Heart left ventricle (tissue), 16 donors: ENCODE data around the gene NEUROG2. TPM values are rescaled to one million over a fixed set of nuclear protein-coding genes. Genes with fewer than 3 reads are reported as not detected.

Experiments used
- ATAC-seq, 4 donors: fragments of 200-7000 bp; cut with Tn5 transposase; one replicate each; pipeline ENCODE4 v1.9.1; 2020 to 2022; ENCODE audit warnings: moderate library complexity in 4 of 4, mild to moderate bottlenecking in 3 of 4, moderate number of reproducible peaks in 1 of 4
- DNase-seq, 5 donors: peaks; one replicate each; pipeline ENCODE4 v3.0.0-alpha.2; 2020
- H3K27ac ChIP-seq, 12 donors: fragments of 200-600 bp; sonication (generic) in 4 of 12; one replicate each; pipeline versions ENCODE4 v1.5.0 to v1.8.0; 2016 to 2022; ENCODE audit warnings: mild to moderate bottlenecking in 2 of 12
- H3K27me3 ChIP-seq, 9 donors: fragments of 200-600 bp; sonication (generic) in 2 of 9; one replicate each; pipeline versions ENCODE4 v1.5.1 to v1.8.0; 2016 to 2022; ENCODE audit warnings: mild to moderate bottlenecking in 3 of 9
- H3K36me3 ChIP-seq, 9 donors: fragments of 200-600 bp; sonication (generic) in 2 of 9; one replicate each; pipeline versions ENCODE4 v1.5.0 to v1.8.0; 2018 to 2022; ENCODE audit warnings: mild to moderate bottlenecking in 2 of 9
- H3K4me1 ChIP-seq, 12 donors: fragments of 200-600 bp; sonication (generic) in 4 of 12; one replicate each; pipeline versions ENCODE4 v1.5.0 to v1.8.0; 2016 to 2022; ENCODE audit warnings: mild to moderate bottlenecking in 3 of 12
- H3K4me3 ChIP-seq, 12 donors: fragments of 200-600 bp; sonication (generic) in 4 of 12; one replicate each; pipeline versions ENCODE4 v1.5.0 to v1.8.0; 2017 to 2022; ENCODE audit warnings: mild to moderate bottlenecking in 9 of 12, moderate library complexity in 4 of 12
- H3K9me3 ChIP-seq, 12 donors: fragments of 200-600 bp; sonication (generic) in 4 of 12; one replicate each; pipeline versions ENCODE4 v1.5.0 to v1.8.0; 2016 to 2022; ENCODE audit warnings: mild to moderate bottlenecking in 1 of 12
- CTCF ChIP-seq, 12 donors: fragments of 200-600 bp; sonication (generic) in 4 of 12; IDR thresholded peaks; one replicate each; pipeline versions ENCODE4 v1.5.0 to v1.8.0; 2018 to 2022; ENCODE audit warnings: antibody characterized with exemption in 12 of 12, mild to moderate bottlenecking in 5 of 12
- POLR2A ChIP-seq, 2 donors: fragments of 450-650 bp; IDR thresholded peaks; one replicate each; pipeline ENCODE4 v1.6.1; 2017; ENCODE audit warnings: antibody characterized with exemption in 2 of 2, mild to moderate bottlenecking in 2 of 2, moderate library complexity in 2 of 2
- WGBS, 4 donors: extraction: QIAGEN DNeasy Blood & Tissue Kit in 2 of 4; methylation state at CpG; one replicate each; pipeline versions ENCODE4 v1.1.5 to v1.1.7; 2013 to 2018; 5-methylcytosine and 5-hydroxymethylcytosine counted together
- intact Hi-C, 10 donors: fragments of 100-400 bp; cut with DNase I; formaldehyde crosslinking; loops; one replicate each; pipeline versions ENCODE4 v1.11.1 to v1.14.2; 2022
- polyA plus RNA-seq, 2 donors: library from polyadenylated mRNA; stranded (reverse); fragments of 200-250 nt; gene quantifications; one replicate each; pipeline ENCODE4 v1.2.3, GENCODE V29; 2013
- total RNA-seq, 9 donors: library from RNA; depleted of rRNA in 2 of 9; stranded (reverse); fragments of >200 nt in 2 of 9; fragmentation: NEBNext Ultra II Directional in 3 of 9; extraction: Animal tissue kit (Norgen Biotek cat#: 25700) in 3 of 9; gene quantifications; one replicate each; pipeline versions ENCODE4 v1.1.0 to v1.2.4, GENCODE V29; 2016 to 2023
- donor health status: ischemic (EF 13 %, LVEDD 7.1; RV severe dilation, severe dysfunction).
- donor health status: healthy with polysubstance abuse.
- donor health status: DM: no; HTN: yes; CAD: no.
- donor health status: DM: no; HTN: no; CAD: no.
- donor health status: ischemic (EF 25% LVEDD 6.9; RV normal size, moderate dysfunction).
- donor health status: ischemic (EF 25% LVEDD 5.7; RV mildly dilated, moderate dysfunction).
- donor health status: healthy.
- donor health status: DM: yes; HTN: yes; CAD: no.
- donor health status: ischemic (EF 35%, LVEDD 5.7; RV mildly dilated, moderate dysfunction).
- donor health status: nonischemic (EF 11% LVEDD 7.7; RV severe dilation, severe dysfunction).
- donor health status: DM: yes; HTN: yes; CAD: no.
- donor health status: PGD.
- donor health status: ischemic (EF 29% LVEDD 5.4; RV normal size, mild dysfunction).
- donor health status: nonischemic (EF 23%, LVEDD 6.1; RV moderate dilation, normal function).

Gene NEUROG2
- total and polyA plus RNA-seq, 11 donors = not detected

GRCh38 chr4:112517067-112517634, 1.2 kb upstream of the NEUROG2 start:
- Histone ChIP-seq H3K27me3 (peaks cover 82 to 100% (median 97%) of the 10 kb centered on the region in 9 donors), H3K4me3 (peak overlapping the region in 4 of 12 donors; percentile 10 to 63 (median 34)), H3K4me1 (peaks cover 5 to 51% (median 17%) of the 10 kb centered on the region in 12 donors), H3K9me3 (no peaks in the 10 kb centered on the region), H3K27ac (no peak overlapping the region), H3K36me3 (no peaks in the 10 kb centered on the region)
- DNase-seq (no peak), ATAC-seq (no peak)
- intact Hi-C loops = no loop called here
- WGBS, 4 donors = 2 to 4% (median 3%) methylated on average over 20 of the region's 20 CpGs
- no peak for TF ChIP-seq CTCF (IDR thresholded peaks at IDR 0.05)
- TF ChIP-seq POLR2A (IDR thresholded peaks at IDR 0.05) = no peak

- Histone ChIP-seq H3K27me3 (peaks cover 83 to 100% (median 96%) of the 10 kb centered on the region in 9 donors), H3K9me3 (no peaks in the 10 kb centered on the region), H3K4me3 (peak overlapping the region; percentile 24 to 66 (median 53)), H3K36me3 (no peaks in the 10 kb centered on the region), H3K4me1 (peaks cover 5 to 51% (median 17%) of the 10 kb centered on the region in 12 donors), H3K27ac (no peak overlapping the region)
- TF ChIP-seq POLR2A (IDR thresholded peaks at IDR 0.05) (no peak), CTCF (IDR thresholded peaks at IDR 0.05) (no peak)
- peak in 1 of 4 donors; percentile 20 for ATAC-seq
- WGBS, 4 donors = 0 to 2% (median 1%) methylated on average over 41 to 55 of the region's 55 CpGs
- peak in 1 of 5 donors; percentile 22 for DNase-seq
- intact Hi-C loops = no loop called here
Measured at GRCh38 chr4:112516471-112517066, 589 bp upstream of the NEUROG2 start.

- no peak overlapping the region for H3K27ac ChIP-seq
- peak overlapping the region; percentile 45 to 66 (median 53) for H3K4me3 ChIP-seq
- no peaks in the 10 kb centered on the region for H3K36me3 ChIP-seq
- intact Hi-C loops = no loop called here
- WGBS, 4 donors = 1% methylated on average over 59 to 96 of the region's 96 CpGs
- DNase-seq (peak in 2 of 5 donors; percentile 21 to 57), ATAC-seq (peak; percentile 58 to 74 (median 66))
- peaks cover 5 to 50% (median 26%) of the 10 kb centered on the region in 12 donors for H3K4me1 ChIP-seq
- TF ChIP-seq CTCF (IDR thresholded peaks at IDR 0.05) = no peak
- TF ChIP-seq POLR2A (IDR thresholded peaks at IDR 0.05) = no peak
- H3K9me3 ChIP-seq = no peaks in the 10 kb centered on the region
- peaks cover 77 to 100% (median 96%) of the 10 kb centered on the region in 9 donors for H3K27me3 ChIP-seq
Measured at GRCh38 chr4:112515198-112516065, 548 bp downstream of the NEUROG2 start.
